GM12865 (cell line): ENCODE results near the gene GRB2.
"Not testable (repeated sequence)": the region's sequence is repeated elsewhere in the genome, so short reads cannot be mapped to it uniquely, and the experiment has no call there.

Source experiments
- DNase-seq: peaks from one replicate; pipeline ENCODE4 v3.0.0; 2010; ENCODE audit warnings: low read depth
- H3K4me3 ChIP-seq: 2 replicates; pipeline ENCODE4 v1.5.1; 2011; ENCODE audit warnings: mild to moderate bottlenecking, low read depth, low read length, control low read depth
- CTCF ChIP-seq: IDR thresholded peaks from 2 replicates; pipeline ENCODE4 v1.5.1; 2011; ENCODE audit warnings: low read length, control low read depth, low read depth, inconsistent platforms; ENCODE audit not compliant: insufficient read depth; ENCODE audit errors: missing control alignments

GRB2 gene

GRCh38 chr17:75371339-75371738 is 34.1 kb downstream of the GRB2 start:
- TF ChIP-seq CTCF = no peak
- no peak overlapping the region for H3K4me3 ChIP-seq
- DNase-seq = peak; percentile 34

GRCh38 chr17:75370286-75370915 is 35.1 kb downstream of the GRB2 start:
- no peak overlapping the region for H3K4me3 ChIP-seq
- no peak for TF ChIP-seq CTCF
- DNase-seq = no peak

GRCh38 chr17:75367838-75368789 is 37.4 kb downstream of the GRB2 start:
- not testable (repeated sequence) for DNase-seq, H3K4me3 ChIP-seq

GRCh38 chr17:75367312-75367711 is 38.2 kb downstream of the GRB2 start:
- no peak for DNase-seq
- TF ChIP-seq CTCF = no peak
- H3K4me3 ChIP-seq = no peak overlapping the region

GRCh38 chr17:75366432-75366831 is 39.0 kb downstream of the GRB2 start:
- TF ChIP-seq CTCF = no peak
- DNase-seq = no peak
- no peak overlapping the region for H3K4me3 ChIP-seq

GRCh38 chr17:75365931-75366275 is 39.6 kb downstream of the GRB2 start:
- no peak for DNase-seq
- H3K4me3 ChIP-seq = no peak overlapping the region
- TF ChIP-seq CTCF = no peak

GRCh38 chr17:75365009-75365930 is 40.2 kb downstream of the GRB2 start:
- H3K4me3 ChIP-seq = no peak overlapping the region
- TF ChIP-seq CTCF = no peak
- no peak for DNase-seq
